OCI-LY7 (cell line): ENCODE results near the gene MAP1B. TPM values are rescaled to one million over a fixed set of nuclear protein-coding genes. Genes with fewer than 3 reads are reported as not detected.

Experiments used
- BruUV-seq: library from RNA; stranded (reverse); fragments of 400-500 nt; replicated peaks from 2 replicates; lab custom pipeline; 2021; lab: Mats Ljungman, UMichigan
- CTCF ChIA-PET: fragments of 300-600 bp; sonication (Branson Sonifier 250); formaldehyde crosslinking; loops from one replicate; lab custom pipeline; 2022; ENCODE audit warnings: antibody characterized with exemption; ENCODE audit not compliant: unreplicated experiment; lab: Charles Lee
- POLR2A ChIA-PET: fragments of 300-600 bp; sonication (Branson Sonifier 250); formaldehyde crosslinking; loops from one replicate; lab custom pipeline; 2022; ENCODE audit warnings: antibody characterized with exemption; lab: Charles Lee
- DNase-seq: peaks from one replicate; pipeline ENCODE4 v3.0.0-alpha.2; 2015; ENCODE audit warnings: low spot score
- H2AFZ ChIP-seq: fragments of 200-600 bp; sonication (generic), shearing (Covaris generic); 2 replicates; pipeline ENCODE4 v1.6.1; 2014; ENCODE audit warnings: mild to moderate bottlenecking, antibody characterized with exemption, low read length, moderate library complexity
- H3K27ac ChIP-seq: fragments of 200-600 bp; sonication (generic); 2 replicates; pipeline ENCODE4 v1.5.1; 2014; ENCODE audit warnings: mixed run types, low read depth, mild to moderate bottlenecking, moderate library complexity, low read length, inconsistent platforms; ENCODE audit not compliant: poor library complexity, severe bottlenecking
- H3K36me3 ChIP-seq: fragments of 200-600 bp; sonication (generic); 2 replicates; pipeline ENCODE4 v1.6.1; 2014; ENCODE audit warnings: mild to moderate bottlenecking, antibody characterized with exemption, low read length, moderate library complexity, mixed read lengths; ENCODE audit not compliant: insufficient read depth
- H3K4me1 ChIP-seq: fragments of 200-600 bp; sonication (generic); 2 replicates; pipeline ENCODE4 v1.5.1; 2014; ENCODE audit warnings: mild to moderate bottlenecking, low read length; ENCODE audit not compliant: insufficient read depth, poor library complexity, severe bottlenecking
- H3K4me2 ChIP-seq: fragments of 200-600 bp; sonication (generic); 2 replicates; pipeline ENCODE4 v1.6.1; 2014; ENCODE audit warnings: mild to moderate bottlenecking, low read length
- H3K4me3 ChIP-seq: fragments of 200-600 bp; sonication (generic); 2 replicates; pipeline ENCODE4 v1.5.1; 2014; ENCODE audit warnings: mild to moderate bottlenecking, low read depth, low read length; ENCODE audit not compliant: poor library complexity, severe bottlenecking
- H3K79me2 ChIP-seq: fragments of 200-600 bp; sonication (generic); 2 replicates; pipeline ENCODE4 v1.6.1; 2016; ENCODE audit warnings: low read depth, mild to moderate bottlenecking, low read length, moderate library complexity, mixed read lengths; ENCODE audit not compliant: insufficient read depth
- H3K9me2 ChIP-seq: fragments of 200-600 bp; sonication (generic); 2 replicates; pipeline ENCODE4 v1.6.1; 2016; ENCODE audit warnings: mild to moderate bottlenecking, low read length, mixed read lengths; ENCODE audit not compliant: insufficient read depth
- H3K9me3 ChIP-seq: fragments of 200-600 bp; sonication (generic); 2 replicates; pipeline ENCODE4 v1.6.1; 2014; ENCODE audit warnings: mild to moderate bottlenecking, mixed run types, low read length, mixed read lengths
- H4K20me1 ChIP-seq: fragments of 200-600 bp; sonication (generic); 2 replicates; pipeline ENCODE4 v1.6.1; 2014; ENCODE audit warnings: mild to moderate bottlenecking, antibody characterized with exemption, low read length, moderate library complexity, mixed read lengths; ENCODE audit not compliant: insufficient read depth
- CTCF ChIP-seq: fragments of 200-600 bp; sonication (generic); conservative IDR thresholded peaks from 2 replicates; pipeline ENCODE4 v1.5.1; 2014; ENCODE audit warnings: mild to moderate bottlenecking, antibody characterized with exemption, low read length, moderate library complexity, mixed read lengths
- EZH2phosphoT487 ChIP-seq: fragments of 200-600 bp; sonication (generic); IDR thresholded peaks from 2 replicates; pipeline ENCODE4 v1.6.1; 2018; ENCODE audit warnings: low read depth, borderline replicate concordance, mild to moderate bottlenecking, mixed run types, antibody characterized with exemption, low read length, moderate library complexity, mixed read lengths
- intact Hi-C: fragments of 100-400 bp; cut with micrococcal nuclease; formaldehyde crosslinking; loops from one replicate; pipeline ENCODE4 v1.10.0; 2022; ENCODE audit not compliant: unreplicated experiment
- total RNA-seq, 2 experiments: library from RNA; depleted of rRNA in 1 of 2; stranded (reverse); fragments of >200 nt in 1 of 2; shearing (Covaris generic) in 1 of 2; gene quantifications; 2 replicates each; pipeline ENCODE4 v1.2.3, GENCODE V29; 2014 to 2022

Gene MAP1B
- total RNA-seq, 2 experiments from 2014 or later: not detected

DNA sequence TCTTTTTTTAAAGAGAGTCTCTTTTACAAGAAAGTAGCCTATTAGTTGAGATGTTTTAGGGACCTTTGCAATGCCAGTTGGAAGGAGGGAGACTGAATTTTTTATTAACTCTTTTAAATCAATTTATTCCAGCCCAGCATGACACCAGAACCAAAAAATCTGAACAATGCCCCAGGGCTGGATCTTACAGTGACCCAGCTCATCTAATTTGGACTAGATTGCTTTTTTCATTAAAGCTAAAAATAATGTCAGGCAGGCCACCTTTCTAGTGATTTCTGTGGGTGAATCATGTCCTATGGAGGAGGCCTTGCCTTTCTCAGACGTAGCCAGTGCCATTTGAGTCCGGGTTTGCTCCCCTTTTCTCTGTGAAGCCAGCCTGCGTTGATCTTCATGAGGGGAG, 38.8 kb downstream of the MAP1B start:
- no peak for TF ChIP-seq EZH2phosphoT487
- no peak for TF ChIP-seq CTCF
- BruUV-seq: no TSS peak
- Histone ChIP-seq H3K79me2 (no peaks in the 10 kb centered on the region), H2AFZ (no peak overlapping the region), H3K27ac (no peak overlapping the region), H3K36me3 (no peaks in the 10 kb centered on the region), H4K20me1 (no peaks in the 10 kb centered on the region), H3K9me2 (no peaks in the 10 kb centered on the region), H3K4me2 (no peak overlapping the region), H3K4me1 (no peaks in the 10 kb centered on the region), H3K9me3 (no peaks in the 10 kb centered on the region), H3K4me3 (no peak overlapping the region)
- intact Hi-C loops: no loop called here
- CTCF ChIA-PET: no interaction called here
- no peak for DNase-seq
- POLR2A ChIA-PET: no interaction called here

- ChIA-PET POLR2A (no interaction called here), CTCF (no interaction called here)
- no peak for DNase-seq
- H2AFZ ChIP-seq: no peak overlapping the region
- H3K36me3 ChIP-seq: no peaks in the 10 kb centered on the region
- no peaks in the 10 kb centered on the region for H3K9me2 ChIP-seq
- intact Hi-C loops: no loop called here
- no peak overlapping the region for H3K27ac ChIP-seq
- no peak overlapping the region for H3K4me2 ChIP-seq
- TF ChIP-seq CTCF: no peak
- TF ChIP-seq EZH2phosphoT487: no peak
- H3K79me2 ChIP-seq: no peaks in the 10 kb centered on the region
- no peaks in the 10 kb centered on the region for H4K20me1 ChIP-seq
- H3K4me3 ChIP-seq: no peak overlapping the region
- no peaks in the 10 kb centered on the region for H3K9me3 ChIP-seq
- no TSS peak for BruUV-seq
- H3K4me1 ChIP-seq: no peaks in the 10 kb centered on the region
These were observed 40.3 kb downstream of the MAP1B start for GRCh38 chr5:72147569-72147968.

- POLR2A ChIA-PET: interaction anchor here (0.6 kb wide), 1 partner anchor 316 kb away, joined by 3 read pairs; no protein-coding TSS in a partner anchor
- CTCF ChIA-PET: no interaction called here
- H2AFZ ChIP-seq: no peak overlapping the region
- H3K4me1 ChIP-seq: no peaks in the 10 kb centered on the region
- no peaks in the 10 kb centered on the region for H3K36me3 ChIP-seq
- no peaks in the 10 kb centered on the region for H3K9me2 ChIP-seq
- H3K9me3 ChIP-seq: no peaks in the 10 kb centered on the region
- H3K27ac ChIP-seq: no peak overlapping the region
- intact Hi-C loops: no loop called here
- DNase-seq: no peak
- TF ChIP-seq EZH2phosphoT487 (no peak), CTCF (no peak)
- H4K20me1 ChIP-seq: no peaks in the 10 kb centered on the region
- H3K79me2 ChIP-seq: no peaks in the 10 kb centered on the region
- no peak overlapping the region for H3K4me3 ChIP-seq
- H3K4me2 ChIP-seq: no peak overlapping the region
- no TSS peak for BruUV-seq
These were observed 42.5 kb downstream of the MAP1B start for GRCh38 chr5:72149742-72150141.
